BLaER1 treated with 17β-estradiol and CSF1 and Interleukin-3, amounts not matched to agents 10 nM and 100 nM (cell line): ENCODE measurements around the gene AP3M1.

Experiments
- H3K27ac ChIP-seq, 11 experiments: shearing (Covaris generic); formaldehyde crosslinking; 2 replicates each; pipeline ENCODE4 v1.8.1; 2022
- H3K27me3 ChIP-seq, 11 experiments: shearing (Covaris generic); formaldehyde crosslinking; 2 replicates each; pipeline ENCODE4 v1.8.1; 2022
- H3K36me3 ChIP-seq, 11 experiments: shearing (Covaris generic); formaldehyde crosslinking; 2 replicates each; pipeline ENCODE4 v1.8.1; 2022
- H3K4me1 ChIP-seq, 10 experiments: shearing (Covaris generic); formaldehyde crosslinking; 2 replicates each; pipeline ENCODE4 v1.8.1; 2022
- H3K4me2 ChIP-seq, 11 experiments: shearing (Covaris generic); formaldehyde crosslinking; 2 replicates each; pipeline ENCODE4 v1.8.1; 2022
- H3K4me3 ChIP-seq, 10 experiments: shearing (Covaris generic); formaldehyde crosslinking; 2 replicates each; pipeline ENCODE4 v1.8.1; 2022
- H3K9ac ChIP-seq, 11 experiments: shearing (Covaris generic); formaldehyde crosslinking; 2 replicates each; pipeline ENCODE4 v1.8.1; 2022
- H3K9me3 ChIP-seq, 11 experiments: shearing (Covaris generic); formaldehyde crosslinking; replicated peaks in 1 of 11; 2 replicates each; pipeline ENCODE4 v1.8.1; 2022
- H4K20me1 ChIP-seq, 11 experiments: shearing (Covaris generic); formaldehyde crosslinking; 2 replicates each; pipeline ENCODE4 v1.8.1; 2022
- Cebpa-rat ChIP-seq, 11 experiments: shearing (Covaris generic); IDR thresholded peaks; 2 replicates each; pipeline ENCODE4 v1.8.1; 2022

Gene AP3M1

DNA sequence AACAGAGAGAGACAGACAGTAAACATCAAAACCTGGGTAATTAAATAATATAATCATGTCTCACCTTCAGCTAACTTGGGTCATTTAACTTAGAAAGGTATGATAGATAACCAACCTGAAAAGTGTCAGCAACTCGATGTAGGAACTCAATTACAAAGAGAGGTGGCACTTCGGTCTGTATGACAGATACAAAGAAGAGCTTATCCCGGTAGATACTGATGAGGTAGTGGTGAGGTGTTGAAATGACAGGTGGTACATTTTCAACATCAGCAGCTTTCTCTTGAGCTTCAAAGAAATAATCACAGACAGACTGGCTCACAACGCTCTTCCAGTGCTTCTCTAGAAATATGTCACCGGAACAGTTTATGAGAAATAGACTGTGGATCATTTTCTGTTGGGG lies 12.6 kb downstream of the AP3M1 start:
- Histone ChIP-seq H3K27me3 (no peaks in the 10 kb centered on the region), H3K27ac (no peak overlapping the region), H3K9ac (no peak overlapping the region), H3K4me2 (no peak overlapping the region), H4K20me1 (peaks cover 20 to 65% (median 38%) of the 10 kb centered on the region in 11 experiments; a peak in 20 of 22 replicates), H3K9me3 (no peaks in the 10 kb centered on the region), H3K4me1 (no peaks in the 10 kb centered on the region; a peak in 1 of 20 replicates), H3K4me3 (no peak overlapping the region), H3K36me3 (peaks cover 64 to 97% (median 72%) of the 10 kb centered on the region in 11 experiments)
- TF ChIP-seq Cebpa-rat (IDR thresholded peaks at IDR 0.05) = no peak

DNA sequence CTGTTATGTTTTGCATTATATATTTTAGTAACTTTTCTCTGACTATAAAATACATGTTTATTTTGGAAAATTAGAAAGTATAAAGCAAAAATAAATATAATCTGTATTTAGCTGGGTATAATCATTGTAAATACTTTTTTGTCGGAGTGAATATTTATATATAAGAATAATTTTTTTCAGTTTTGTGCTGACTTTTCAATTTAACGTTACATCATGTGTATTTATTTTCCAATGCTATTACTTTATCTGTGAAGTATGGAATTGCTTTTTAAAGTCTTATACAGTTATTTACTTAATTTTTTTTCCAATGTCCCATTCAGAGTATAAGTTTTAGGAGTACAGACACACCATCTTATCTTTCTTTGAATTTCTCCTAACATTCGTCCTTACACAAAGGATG lies 15.2 kb downstream of the AP3M1 start:
- no peak for TF ChIP-seq Cebpa-rat (IDR thresholded peaks at IDR 0.05)
- Histone ChIP-seq H3K4me1 (no peaks in the 10 kb centered on the region; a peak in 1 of 20 replicates), H3K36me3 (peaks cover 88 to 100% (median 96%) of the 10 kb centered on the region in 11 experiments), H3K9me3 (no peaks in the 10 kb centered on the region), H3K27me3 (no peaks in the 10 kb centered on the region), H3K4me3 (no peak overlapping the region), H4K20me1 (peaks cover 6 to 39% (median 20%) of the 10 kb centered on the region in 11 experiments; a peak in 17 of 22 replicates), H3K4me2 (no peak overlapping the region), H3K27ac (no peak overlapping the region), H3K9ac (no peak overlapping the region)

DNA sequence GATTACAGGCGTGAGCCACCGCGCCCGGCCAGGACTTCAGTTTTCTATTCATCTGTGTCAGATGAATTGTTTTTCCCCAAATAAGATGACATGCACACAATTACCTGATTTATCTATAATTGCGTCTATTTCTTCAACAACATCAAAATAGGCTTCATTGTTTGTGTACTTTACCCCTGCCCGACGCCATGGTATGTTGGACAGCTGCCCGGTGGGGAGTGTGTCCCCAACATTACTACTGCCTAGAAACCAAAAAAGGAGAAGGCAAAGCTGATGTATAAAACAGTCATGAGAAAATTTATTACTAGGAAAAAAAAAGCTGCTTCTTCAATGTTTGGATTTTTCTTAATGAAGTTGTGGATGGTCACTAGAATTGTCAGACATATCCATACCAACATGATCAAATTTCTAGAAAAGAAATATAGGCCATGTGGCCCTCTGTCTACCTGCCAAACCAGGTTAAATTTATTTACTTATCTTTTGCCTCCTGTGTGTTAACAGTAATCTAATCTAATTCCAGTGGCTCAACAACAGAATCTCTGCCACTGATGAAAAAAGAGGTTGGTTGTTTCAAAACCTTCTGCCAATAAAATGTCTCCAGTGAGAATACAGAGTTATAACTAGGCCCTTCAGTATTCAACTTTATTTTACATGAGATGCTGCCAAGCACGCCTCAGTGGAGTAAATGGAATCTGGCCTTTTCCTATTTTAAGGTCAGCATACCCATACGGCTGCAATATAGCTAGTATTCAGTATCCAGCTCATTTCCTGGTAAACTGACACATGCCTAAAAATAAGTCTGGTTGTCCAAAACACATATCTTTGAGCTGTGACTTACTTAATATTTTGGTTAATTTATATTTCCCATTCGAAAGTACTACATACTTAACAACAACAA lies 16.5 kb downstream of the AP3M1 start:
- H3K27ac ChIP-seq = no peak overlapping the region
- H3K9ac ChIP-seq = no peak overlapping the region
- no peaks in the 10 kb centered on the region for H3K4me1 ChIP-seq
- peaks cover 92 to 100% (median 98%) of the 10 kb centered on the region in 11 experiments for H3K36me3 ChIP-seq
- no peak overlapping the region for H3K4me2 ChIP-seq
- no peak overlapping the region for H3K4me3 ChIP-seq
- no peaks in the 10 kb centered on the region for H3K27me3 ChIP-seq
- no peaks in the 10 kb centered on the region for H3K9me3 ChIP-seq
- H4K20me1 ChIP-seq = peaks cover 0 to 28% (median 9%) of the 10 kb centered on the region in 11 experiments; a peak in 12 of 22 replicates
- TF ChIP-seq Cebpa-rat (IDR thresholded peaks at IDR 0.05) = no peak

DNA sequence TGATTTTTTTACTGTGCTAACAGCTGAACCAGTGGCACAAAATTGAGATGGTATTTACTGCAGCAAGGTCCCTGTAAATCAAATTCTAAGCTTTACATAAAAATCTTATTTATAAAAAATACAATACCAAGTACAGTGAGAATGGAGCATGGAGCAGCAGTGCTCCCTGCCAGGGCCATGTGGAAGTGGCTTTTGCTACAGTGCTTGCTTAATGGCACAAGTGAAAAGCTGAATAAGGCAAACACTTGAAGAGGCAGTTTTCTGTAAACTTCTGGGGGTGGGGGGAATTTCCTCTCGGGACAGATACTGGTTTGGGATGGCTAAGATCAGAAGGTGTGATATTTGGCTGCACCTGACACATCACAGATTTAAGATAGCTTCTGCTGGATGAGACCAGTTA lies 27.5 kb downstream of the AP3M1 start:
- H3K27ac ChIP-seq = peak overlapping the region in 2 of 11 experiments; percentile 1 to 36; a peak in 1 of 22 replicates
- H3K4me1 ChIP-seq = peaks cover 0 to 43% (median 7%) of the 10 kb centered on the region in 10 experiments; a peak in 10 of 20 replicates
- no peak overlapping the region for H3K4me3 ChIP-seq
- no peaks in the 10 kb centered on the region for H3K9me3 ChIP-seq
- TF ChIP-seq Cebpa-rat (IDR thresholded peaks at IDR 0.05) = no peak
- no peaks in the 10 kb centered on the region for H3K27me3 ChIP-seq
- peak overlapping the region in 1 of 11 experiments; percentile 16; a peak in 1 of 22 replicates for H3K9ac ChIP-seq
- H4K20me1 ChIP-seq = peaks cover 0 to 22% (median 9%) of the 10 kb centered on the region in 11 experiments; a peak in 14 of 22 replicates
- H3K4me2 ChIP-seq = peak overlapping the region in 2 of 11 experiments; percentile 38 to 67; a peak in 3 of 22 replicates
- H3K36me3 ChIP-seq = peaks cover 99 to 100% (median 100%) of the 10 kb centered on the region in 11 experiments

DNA sequence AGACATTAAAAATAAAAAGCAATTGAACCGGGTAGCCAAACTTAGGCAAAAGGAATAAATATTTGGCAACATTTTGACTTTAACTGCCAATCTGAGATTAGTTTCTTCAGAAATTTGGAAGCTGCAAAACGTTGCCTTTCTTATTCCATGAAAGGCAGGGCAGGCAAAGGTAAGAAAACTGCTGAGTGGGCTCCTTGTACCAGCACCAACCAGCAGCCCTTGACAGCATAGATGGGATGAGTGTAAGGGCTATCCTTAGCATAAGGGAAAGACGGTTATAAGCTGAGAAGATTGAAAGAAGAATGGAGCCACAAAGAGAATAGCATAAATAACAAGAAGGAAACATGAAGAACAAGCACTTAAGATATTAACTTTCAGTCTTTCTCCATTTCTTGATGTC lies 28.6 kb downstream of the AP3M1 start:
- H3K27me3 ChIP-seq = no peaks in the 10 kb centered on the region
- no peaks in the 10 kb centered on the region for H3K9me3 ChIP-seq
- peaks cover 99 to 100% (median 100%) of the 10 kb centered on the region in 11 experiments for H3K36me3 ChIP-seq
- TF ChIP-seq Cebpa-rat (IDR thresholded peaks at IDR 0.05) = no peak
- peaks cover 6 to 28% (median 18%) of the 10 kb centered on the region in 11 experiments; a peak in 14 of 22 replicates for H4K20me1 ChIP-seq
- no peak overlapping the region for H3K4me3 ChIP-seq
- H3K27ac ChIP-seq = 0 out of 22 replicates have a peak overlapping the region, but pooled peaks of 1 of the 11 experiments have one; percentile 36
- H3K4me1 ChIP-seq = peaks cover 0 to 43% (median 7%) of the 10 kb centered on the region in 10 experiments; a peak in 10 of 20 replicates
- H3K4me2 ChIP-seq = peak overlapping the region in 2 of 11 experiments; percentile 11 to 67; a peak in 3 of 22 replicates
- H3K9ac ChIP-seq = no peak overlapping the region

DNA sequence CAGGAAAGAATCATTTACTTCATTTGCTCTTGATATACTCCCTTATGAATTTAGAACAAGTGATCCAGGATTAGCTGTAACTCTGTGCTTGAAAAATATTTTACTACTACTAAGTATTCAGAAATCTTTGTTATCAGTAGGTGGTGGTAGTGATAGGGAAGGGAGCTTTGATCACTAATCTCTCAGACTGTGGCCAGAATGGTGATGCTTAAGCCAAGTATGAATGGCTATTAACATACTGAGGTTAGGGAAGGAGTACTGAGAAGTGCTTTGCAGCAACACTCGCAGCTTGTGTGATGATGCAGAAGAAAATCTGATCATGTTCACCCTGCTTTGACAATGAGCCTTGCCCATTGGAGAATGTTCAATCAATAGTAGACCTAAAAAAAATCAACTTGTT lies 29.3 kb downstream of the AP3M1 start:
- H3K27ac ChIP-seq = no peak overlapping the region
- H3K4me2 ChIP-seq = no peak overlapping the region
- no peak overlapping the region for H3K9ac ChIP-seq

DNA sequence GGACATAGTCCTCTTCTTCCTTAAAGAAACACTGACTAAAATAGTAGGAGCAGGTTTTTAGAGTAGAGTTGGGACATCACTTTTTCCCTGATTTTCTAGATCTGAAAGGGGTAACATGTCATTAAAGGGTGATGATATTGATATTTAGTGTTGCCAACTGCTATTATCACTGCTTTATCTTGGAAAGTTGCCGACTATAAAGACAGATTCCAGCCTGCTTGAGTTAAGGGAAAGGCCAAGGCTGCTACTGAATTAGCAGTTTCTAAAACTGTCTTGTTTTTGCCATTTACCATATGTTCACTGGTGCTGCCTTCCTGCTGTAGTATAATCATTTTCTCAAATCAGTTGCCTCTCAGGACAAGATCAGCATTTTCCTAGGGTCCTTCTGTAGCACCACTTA lies 29.7 kb downstream of the AP3M1 start:
- peaks cover 0 to 43% (median 7%) of the 10 kb centered on the region in 10 experiments; a peak in 10 of 20 replicates for H3K4me1 ChIP-seq
- no peak overlapping the region for H3K27ac ChIP-seq
- no peak overlapping the region for H3K9ac ChIP-seq
- no peaks in the 10 kb centered on the region for H3K27me3 ChIP-seq
- no peak for TF ChIP-seq Cebpa-rat (IDR thresholded peaks at IDR 0.05)
- peaks cover 6 to 33% (median 19%) of the 10 kb centered on the region in 11 experiments; a peak in 14 of 22 replicates for H4K20me1 ChIP-seq
- no peak overlapping the region for H3K4me3 ChIP-seq
- H3K4me2 ChIP-seq = no peak overlapping the region
- H3K9me3 ChIP-seq = no peaks in the 10 kb centered on the region
- peaks cover 99 to 100% (median 100%) of the 10 kb centered on the region in 11 experiments for H3K36me3 ChIP-seq

More for the DNA sequence above, 29.3 kb downstream of the AP3M1 start:
- peaks cover 0 to 43% (median 7%) of the 10 kb centered on the region in 10 experiments; a peak in 10 of 20 replicates for H3K4me1 ChIP-seq
- H3K9me3 ChIP-seq = no peaks in the 10 kb centered on the region
- no peaks in the 10 kb centered on the region for H3K27me3 ChIP-seq
- H3K36me3 ChIP-seq = peaks cover 99 to 100% (median 100%) of the 10 kb centered on the region in 11 experiments
- H3K4me3 ChIP-seq = no peak overlapping the region
- no peak for TF ChIP-seq Cebpa-rat (IDR thresholded peaks at IDR 0.05)
- H4K20me1 ChIP-seq = peaks cover 6 to 33% (median 19%) of the 10 kb centered on the region in 11 experiments; a peak in 14 of 22 replicates

DNA sequence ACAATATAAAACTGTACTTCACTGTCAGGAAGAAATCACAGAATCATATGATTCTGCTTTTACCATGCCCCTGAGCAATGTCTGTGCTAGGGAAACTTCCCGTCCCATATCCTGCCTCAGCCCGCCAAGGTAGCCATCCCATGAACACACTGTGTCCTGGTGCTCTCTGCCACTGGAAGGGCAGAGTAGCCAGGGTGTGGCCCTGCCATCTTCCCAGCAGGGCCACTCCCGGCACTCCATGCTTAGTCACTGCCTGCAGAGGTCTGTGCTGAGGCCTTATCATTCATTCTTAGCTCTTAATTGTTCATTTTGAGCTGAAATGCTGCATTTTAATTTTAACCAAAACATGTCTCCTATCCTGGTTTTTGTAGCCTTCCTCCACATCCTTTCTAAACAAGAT lies 31.8 kb downstream of the AP3M1 start:
- Histone ChIP-seq H3K27me3 (no peaks in the 10 kb centered on the region), H3K36me3 (peaks cover 99 to 100% (median 100%) of the 10 kb centered on the region in 11 experiments), H3K4me1 (peaks cover 0 to 38% (median 7%) of the 10 kb centered on the region in 10 experiments; a peak in 11 of 20 replicates), H3K4me2 (no peak overlapping the region), H4K20me1 (peaks cover 6 to 39% (median 19%) of the 10 kb centered on the region in 11 experiments; a peak in 16 of 22 replicates), H3K9ac (no peak overlapping the region), H3K9me3 (no peaks in the 10 kb centered on the region), H3K27ac (peak overlapping the region in 2 of 11 experiments; percentile 28 to 45; a peak in 3 of 22 replicates), H3K4me3 (no peak overlapping the region)
- TF ChIP-seq Cebpa-rat (IDR thresholded peaks at IDR 0.05) = no peak

DNA sequence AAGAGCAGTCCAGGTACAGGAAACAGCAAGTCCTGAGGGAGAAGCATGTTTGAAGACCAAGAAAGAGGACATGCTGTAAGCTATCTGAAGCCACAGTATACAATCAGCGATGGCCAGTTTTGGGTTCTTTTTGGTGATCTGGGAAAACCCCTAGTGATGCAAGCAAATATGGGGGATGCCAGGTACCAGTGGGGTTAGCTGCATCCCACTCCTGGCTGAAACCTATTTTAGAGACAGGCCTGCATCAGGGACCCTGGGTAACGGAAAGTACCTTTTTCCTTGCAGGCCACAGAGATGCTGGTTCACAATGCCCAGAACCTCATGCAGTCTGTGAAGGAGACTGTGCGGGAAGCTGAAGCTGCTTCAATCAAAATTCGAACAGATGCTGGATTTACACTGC lies 32.9 kb downstream of the AP3M1 start:
- Histone ChIP-seq H3K36me3 (peaks cover 99 to 100% (median 100%) of the 10 kb centered on the region in 11 experiments), H4K20me1 (peaks cover 3 to 46% (median 19%) of the 10 kb centered on the region in 11 experiments; a peak in 16 of 22 replicates), H3K9ac (no peak overlapping the region; a peak in 1 of 22 replicates), H3K4me2 (no peak overlapping the region), H3K9me3 (no peaks in the 10 kb centered on the region), H3K4me1 (peaks cover 0 to 28% (median 1%) of the 10 kb centered on the region in 10 experiments; a peak in 7 of 20 replicates), H3K4me3 (no peak overlapping the region), H3K27ac (0 out of 22 replicates have a peak overlapping the region, but pooled peaks of 1 of the 11 experiments have one; percentile 28), H3K27me3 (no peaks in the 10 kb centered on the region)
- no peak for TF ChIP-seq Cebpa-rat (IDR thresholded peaks at IDR 0.05)
